Tongue (tissue), 2 donors: ENCODE data around the gene TICAM1. TPM values are rescaled to one million over a fixed set of nuclear protein-coding genes. Genes with fewer than 3 reads are reported as not detected.
A peak's percentile ranks its signal among the peaks of the same experiment; 100 is the strongest.
"Not testable (repeated sequence)": the region's sequence is repeated elsewhere in the genome, so short reads cannot be mapped to it uniquely, and the experiment has no call there.

Experiments
- DNase-seq: peaks from one replicate; pipeline ENCODE4 v3.0.0-alpha.2; 2015
- total RNA-seq: library from RNA; depleted of rRNA; stranded (reverse); fragments of >200 nt; gene quantifications from one replicate; pipeline ENCODE4 v1.2.3, GENCODE V29; 2014

TICAM1 gene
- total RNA-seq, 1 donor from 2014 or later: 3.6 TPM

- peak; percentile 65 for DNase-seq
These were observed 13.1 kb upstream of the TICAM1 start for GRCh38 chr19:4844348-4845179.

DNA sequence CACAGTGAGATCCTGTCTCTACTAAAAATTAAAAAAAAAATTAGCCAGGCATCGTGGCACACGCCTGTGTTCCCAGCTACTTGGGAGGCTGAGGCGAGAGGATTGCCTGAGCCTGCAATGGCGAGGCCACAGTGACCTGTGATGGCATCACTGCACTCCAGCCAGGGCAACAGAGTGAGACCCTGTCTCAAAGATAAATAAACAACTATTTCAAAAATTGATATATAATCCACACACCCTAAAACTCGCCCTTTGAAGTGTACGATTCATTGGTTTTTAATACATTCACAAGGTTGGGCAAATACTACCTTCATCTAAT lies 12.1 kb upstream of the TICAM1 start:
- no peak for DNase-seq

GRCh38 chr19:4839192-4839591 lies 7.7 kb upstream of the TICAM1 start:
- DNase-seq: no peak

GRCh38 chr19:4832776-4833175 lies 1.3 kb upstream of the TICAM1 start:
- no peak for DNase-seq

DNA sequence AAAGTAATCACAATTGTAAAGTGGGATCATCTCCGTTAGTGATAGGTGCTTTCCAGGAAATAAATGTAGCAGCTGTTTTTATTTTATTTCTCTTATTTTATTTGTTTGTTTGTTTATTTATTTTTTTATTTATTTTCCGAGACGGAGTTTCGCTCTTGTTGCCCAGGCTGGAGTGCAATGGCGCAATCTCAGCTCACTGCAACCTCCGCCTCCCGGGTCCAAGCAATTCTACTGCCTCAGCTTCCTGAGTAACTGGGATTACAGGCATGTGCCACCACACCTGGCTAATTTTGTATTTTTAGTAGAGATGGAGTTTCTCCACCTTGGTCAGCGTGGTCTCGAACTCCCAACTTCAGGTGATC lies 448 bp upstream of the TICAM1 start:
- not testable (repeated sequence) for DNase-seq

GRCh38 chr19:4830768-4831265 lies 695 bp downstream of the TICAM1 start:
- no peak for DNase-seq

- DNase-seq: no peak
These were observed 1.2 kb downstream of the TICAM1 start for GRCh38 chr19:4830332-4830731.

GRCh38 chr19:4829001-4829712 lies 2.4 kb downstream of the TICAM1 start:
- DNase-seq: no peak

DNA sequence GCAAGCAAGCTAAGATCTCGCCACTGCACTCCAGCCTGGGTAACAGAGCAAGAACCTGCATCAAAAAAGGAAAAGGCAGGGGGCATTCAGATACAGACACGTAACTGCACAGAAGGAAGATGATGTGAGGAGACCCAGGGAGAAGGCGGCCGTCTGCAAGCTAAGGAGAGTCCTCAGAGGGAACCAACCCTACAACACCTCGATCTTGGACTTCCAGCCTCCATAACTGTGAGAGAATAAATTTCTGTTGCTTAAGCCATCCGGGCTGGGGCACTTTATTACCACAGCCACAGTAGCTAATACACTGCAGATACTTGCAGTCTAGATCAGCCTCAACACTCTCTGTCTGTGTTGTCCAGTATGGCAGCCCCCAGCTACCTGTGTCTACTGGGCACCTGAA lies 7.9 kb downstream of the TICAM1 start:
- DNase-seq: no peak

GRCh38 chr19:4822354-4822753 lies 9.2 kb downstream of the TICAM1 start:
- not testable (repeated sequence) for DNase-seq

- DNase-seq: no peak
These were observed 10.2 kb downstream of the TICAM1 start for GRCh38 chr19:4821265-4821664.

DNA sequence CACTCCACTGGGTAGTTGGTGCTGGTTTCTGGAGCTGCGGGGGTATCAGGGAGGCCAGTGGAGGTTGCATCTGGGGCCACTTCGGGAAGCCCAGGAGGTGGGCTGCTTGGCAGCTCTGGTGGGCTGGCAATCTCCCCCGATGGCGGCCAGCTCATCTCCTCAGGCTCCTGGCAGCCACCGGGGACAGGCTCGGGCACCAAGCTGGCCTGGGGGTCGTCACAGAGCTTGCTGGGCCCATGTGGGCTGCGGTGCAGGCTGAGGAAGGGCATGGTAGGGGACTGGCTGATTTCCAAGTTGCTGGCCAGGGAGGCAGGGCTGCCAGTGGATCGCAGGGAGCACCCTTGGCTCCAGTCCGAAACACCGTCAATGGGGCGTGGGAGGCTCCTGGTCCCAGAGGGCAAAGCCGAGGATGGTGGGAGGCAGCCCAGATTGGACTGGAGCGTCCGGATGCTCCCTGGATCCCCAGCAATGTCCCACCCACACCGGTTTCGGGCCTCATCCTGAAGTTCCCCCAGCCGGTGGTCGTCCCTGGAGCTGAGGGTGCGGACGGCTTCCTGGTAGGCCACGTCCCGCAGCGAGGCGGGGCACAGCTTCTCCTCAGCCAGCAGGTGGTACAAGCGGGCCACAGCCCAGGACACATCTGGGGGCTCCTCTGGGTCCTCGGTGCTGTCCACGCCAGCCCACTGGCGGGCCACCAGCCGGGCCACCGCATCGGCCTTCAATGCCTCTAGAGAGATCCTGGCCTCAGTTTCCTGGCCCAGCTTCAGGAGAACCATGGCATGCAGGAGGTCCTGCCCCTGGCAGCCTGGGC lies 13.8 kb downstream of the TICAM1 start:
- DNase-seq: no peak

DNA sequence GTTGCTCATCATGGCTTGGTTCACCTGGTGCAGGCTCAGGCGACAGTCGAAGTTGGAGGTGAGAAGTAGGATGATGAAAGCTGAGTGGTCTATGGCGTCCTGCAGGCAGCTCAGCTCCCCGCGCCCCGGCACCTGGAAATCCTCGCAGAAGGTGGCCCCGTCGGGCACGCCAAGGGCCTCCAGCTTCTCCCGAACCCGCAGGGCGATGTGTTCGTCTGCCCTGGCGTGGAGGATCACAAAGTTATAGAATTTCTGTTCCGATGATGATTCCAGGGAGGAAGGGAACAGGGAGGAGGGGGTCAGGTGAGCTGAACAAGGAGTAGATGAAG lies 14.6 kb downstream of the TICAM1 start:
- DNase-seq: no peak

DNA sequence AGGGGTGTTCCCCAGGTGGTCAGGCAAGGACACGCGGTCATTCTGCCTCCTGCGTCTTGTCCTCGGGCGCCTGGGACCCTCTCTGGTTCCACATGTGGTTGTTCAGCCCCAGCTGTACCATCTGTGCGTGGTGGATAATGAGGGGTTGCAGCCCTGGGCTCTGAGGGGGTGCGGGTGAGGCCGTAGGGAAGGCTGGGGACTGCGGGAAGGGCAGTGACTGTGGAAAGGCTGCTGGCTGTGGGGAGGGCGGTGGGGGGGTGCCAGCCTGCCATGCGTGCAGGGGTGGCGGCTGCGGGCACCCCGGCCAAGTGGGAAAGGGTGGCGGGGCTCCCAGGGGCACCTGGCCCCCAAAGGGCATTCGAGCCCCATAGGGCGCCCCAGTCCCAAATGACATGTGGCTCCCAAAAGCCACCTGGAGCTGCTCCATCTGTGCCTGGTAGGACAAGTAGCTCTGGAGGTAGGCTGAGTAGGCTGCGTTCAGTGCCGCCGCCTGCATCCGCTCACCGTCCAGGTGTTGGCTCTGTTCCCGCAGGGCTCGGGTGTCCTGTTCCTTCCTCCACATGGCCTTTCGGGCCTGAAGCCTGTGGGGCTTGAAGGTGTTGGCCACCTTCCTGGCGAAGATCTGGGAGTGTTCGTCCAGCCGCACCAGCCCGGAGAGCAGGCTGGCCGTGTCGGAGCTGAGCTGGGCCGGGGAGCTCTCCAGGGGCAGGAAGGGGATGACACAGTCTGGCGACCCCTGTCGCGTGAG lies 15.1 kb downstream of the TICAM1 start:
- DNase-seq: no peak

DNA sequence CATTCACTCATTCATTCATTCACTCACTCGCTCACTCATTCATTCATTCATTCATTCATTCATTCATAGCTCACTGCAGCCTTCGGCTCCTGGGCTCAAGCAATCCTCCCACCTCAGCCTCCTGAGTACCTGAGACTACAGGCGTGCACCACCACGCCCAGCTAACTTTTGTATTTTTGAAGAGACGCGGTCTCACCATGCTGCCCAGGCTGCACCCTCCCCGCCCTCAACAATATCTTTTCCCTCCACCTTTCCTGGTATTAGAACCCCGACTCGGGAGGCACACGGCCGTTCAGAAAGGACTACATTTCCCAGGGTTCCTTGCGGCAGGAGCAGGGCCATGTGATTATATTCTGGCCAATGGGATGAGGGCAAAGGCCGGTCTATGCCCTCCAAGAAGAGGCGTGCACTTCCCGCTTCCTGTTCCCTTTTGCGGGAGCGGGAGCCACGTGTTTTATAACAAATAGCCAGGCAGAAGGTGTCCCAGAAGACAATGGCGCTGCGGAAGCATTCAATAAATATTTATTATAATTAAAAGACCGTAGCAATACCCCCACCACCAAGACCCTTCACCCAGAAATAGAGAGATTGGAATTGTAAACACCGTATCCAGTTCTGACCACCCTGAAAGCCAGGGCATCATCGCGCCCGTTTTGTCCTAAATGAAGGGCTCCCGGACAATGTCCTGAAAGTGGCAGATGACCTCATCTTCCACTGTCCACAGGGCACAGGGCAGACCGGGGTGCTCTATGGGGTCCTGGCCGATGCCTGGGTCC lies 15.9 kb downstream of the TICAM1 start:
- DNase-seq: peak; percentile 97

DNA sequence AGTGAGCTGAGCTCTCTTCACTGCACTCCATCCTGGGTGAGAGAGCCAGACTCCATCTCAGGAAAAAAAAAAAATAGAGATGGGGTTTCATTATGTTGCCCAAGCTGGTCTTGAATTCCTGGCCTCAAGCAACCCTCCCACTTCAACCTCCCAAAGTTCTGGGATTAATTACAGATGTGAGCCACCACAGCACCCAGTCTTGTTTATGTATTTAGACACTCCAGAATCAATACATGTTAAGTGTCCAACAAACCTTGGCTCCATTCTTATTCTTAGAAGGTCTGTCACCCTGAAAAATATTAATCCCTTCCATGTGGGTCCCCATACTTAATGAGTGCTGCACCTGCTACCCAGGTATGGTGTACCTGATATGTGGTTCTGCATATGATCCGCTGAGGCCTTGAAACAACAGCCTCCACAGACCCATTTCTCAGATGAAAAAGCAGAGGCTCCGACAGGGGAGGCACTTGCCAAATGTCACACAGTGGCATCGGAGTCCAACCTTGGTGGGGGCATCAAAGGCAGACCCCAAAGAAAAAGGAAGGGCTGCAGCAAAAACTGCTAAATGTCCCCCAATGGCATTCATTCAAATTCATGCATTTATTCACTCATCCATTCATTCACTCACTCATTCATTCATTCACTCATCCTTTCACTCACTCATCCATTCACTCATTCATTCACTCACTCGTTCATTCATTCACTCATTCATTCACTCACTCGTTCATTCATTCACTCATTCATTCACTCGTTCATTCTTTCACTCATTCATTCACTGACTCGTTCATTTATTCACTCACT lies 16.7 kb downstream of the TICAM1 start:
- no peak for DNase-seq

GRCh38 chr19:4811328-4812131 lies 20.0 kb downstream of the TICAM1 start:
- peak; percentile 71 for DNase-seq

DNA sequence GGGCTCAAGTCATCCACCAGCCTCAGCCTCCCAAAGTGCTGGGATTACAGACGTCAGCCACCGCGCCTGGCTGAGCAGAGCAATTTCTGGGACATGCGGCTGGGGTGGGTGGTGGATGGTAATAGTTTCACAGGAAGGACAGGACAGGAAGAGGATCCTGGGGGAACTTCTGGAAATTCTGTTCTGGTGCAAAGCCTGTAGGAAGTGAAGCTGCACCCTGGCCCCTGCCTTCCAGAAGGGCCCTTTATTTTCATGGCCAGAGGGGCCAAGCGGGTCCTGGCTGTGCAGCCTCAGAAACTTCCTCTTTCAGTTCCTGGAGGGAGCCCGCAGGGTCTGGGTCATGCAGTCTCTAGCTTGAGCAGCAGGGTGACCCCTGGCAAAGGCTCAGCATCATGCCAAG lies 24.3 kb downstream of the TICAM1 start:
- DNase-seq: no peak

- no peak for DNase-seq
These were observed 25.1 kb downstream of the TICAM1 start for GRCh38 chr19:4806384-4806783.

DNA sequence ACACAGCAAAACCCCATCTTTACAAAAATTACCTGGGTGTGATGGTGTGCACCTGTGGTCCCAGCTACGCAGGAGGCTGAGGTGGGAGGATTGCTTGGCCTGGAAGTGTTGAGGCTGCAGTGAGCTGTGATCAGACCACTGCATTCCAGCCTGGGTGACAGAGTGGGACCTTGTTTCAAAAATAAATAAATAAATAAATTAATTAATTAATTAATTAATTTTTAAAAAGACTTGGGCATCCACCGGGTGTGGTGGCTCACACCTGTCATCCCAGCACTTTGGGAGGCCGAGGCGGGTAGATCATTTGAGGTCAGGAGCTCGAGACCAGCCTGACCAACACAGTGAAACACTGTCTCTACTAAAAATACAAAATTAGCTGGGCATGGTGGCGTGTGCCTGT lies 26.4 kb downstream of the TICAM1 start:
- not testable (repeated sequence) for DNase-seq
